ENCODE results near the gene CSNK2B.
A peak's percentile ranks its signal among the peaks of the same experiment; 100 is the strongest.
"Not testable (repeated sequence)": the region's sequence is repeated elsewhere in the genome, so short reads cannot be mapped to it uniquely, and the experiment has no call there.

CSNK2B gene

GRCh38 chr6:31687860-31688693 lies 22.2 kb downstream of the CSNK2B start:
- no peak for DNase-seq (ENCODE audit: low spot score)

- DNase-seq (ENCODE audit: low spot score), result no peak
Observed at GRCh38 chr6:31689249-31690110, 23.6 kb downstream of the CSNK2B start.

GRCh38 chr6:31690231-31691077 lies 24.6 kb downstream of the CSNK2B start:
- DNase-seq (ENCODE audit: low spot score), result no peak

GRCh38 chr6:31691078-31691463 lies 25.2 kb downstream of the CSNK2B start:
- no peak for DNase-seq (ENCODE audit: low spot score)

- DNase-seq (ENCODE audit: low spot score), result no peak
Observed at GRCh38 chr6:31691564-31692108, 25.8 kb downstream of the CSNK2B start.

- no peak for DNase-seq (ENCODE audit: low spot score)
Observed at GRCh38 chr6:31692353-31692752, 26.5 kb downstream of the CSNK2B start.

- DNase-seq (ENCODE audit: low spot score), result no peak
Observed at GRCh38 chr6:31692886-31693285, 27.0 kb downstream of the CSNK2B start.

- no peak for DNase-seq (ENCODE audit: low spot score)
Observed at GRCh38 chr6:31693535-31693934, 27.7 kb downstream of the CSNK2B start.

GRCh38 chr6:31697555-31697954 lies 31.7 kb downstream of the CSNK2B start:
- no peak for DNase-seq (ENCODE audit: low spot score)

GRCh38 chr6:31700740-31701401 lies 35.0 kb downstream of the CSNK2B start:
- DNase-seq (ENCODE audit: low spot score), result no peak

- DNase-seq (ENCODE audit: low spot score), result peak; percentile 41
Observed at GRCh38 chr6:31701666-31702404, 36.0 kb downstream of the CSNK2B start.

- DNase-seq (ENCODE audit: low spot score), result no peak
Observed at GRCh38 chr6:31702405-31702818, 36.5 kb downstream of the CSNK2B start.

- DNase-seq (ENCODE audit: low spot score), result peak; percentile 99
Observed at GRCh38 chr6:31702819-31703716, 37.2 kb downstream of the CSNK2B start, which contains the start of gene ABHD16A. TSS of gene ABHD16A (minus strand) at chr6:31703324. CDS start at chr6:31703281, 43 bp downstream.

GRCh38 chr6:31705931-31706330 lies 40.1 kb downstream of the CSNK2B start:
- DNase-seq (ENCODE audit: low spot score), result no peak

- DNase-seq (ENCODE audit: low spot score), result no peak
Observed at GRCh38 chr6:31706599-31706998, 40.7 kb downstream of the CSNK2B start, which contains the start of gene LY6G6F. TSS of gene LY6G6F (plus strand) at chr6:31706866. CDS start at chr6:31706907, 41 bp downstream.

- DNase-seq (ENCODE audit: low spot score), result no peak
Observed at GRCh38 chr6:31707701-31708100, 41.8 kb downstream of the CSNK2B start.

- DNase-seq (ENCODE audit: low spot score), result no peak
Observed at GRCh38 chr6:31708224-31708623, 42.3 kb downstream of the CSNK2B start.

GRCh38 chr6:31709157-31709556 lies 43.3 kb downstream of the CSNK2B start:
- DNase-seq (ENCODE audit: low spot score), result not testable (repeated sequence)

- DNase-seq (ENCODE audit: low spot score), result no peak
Observed at GRCh38 chr6:31710523-31711219, 44.8 kb downstream of the CSNK2B start.

Measured in AG20443 (cell line).